NCI-H446 treated with DMSO at 0.1 percent for 48 hours (cell line): ENCODE measurements around the gene PLA1A.
"Not testable (repeated sequence)": the region's sequence is repeated elsewhere in the genome, so short reads cannot be mapped to it uniquely, and the experiment has no call there.

Experiments
- DNase-seq: peaks from one replicate; lab custom pipeline; 2025; lab: John Stamatoyannopoulos, UW

The PLA1A gene, protein sequence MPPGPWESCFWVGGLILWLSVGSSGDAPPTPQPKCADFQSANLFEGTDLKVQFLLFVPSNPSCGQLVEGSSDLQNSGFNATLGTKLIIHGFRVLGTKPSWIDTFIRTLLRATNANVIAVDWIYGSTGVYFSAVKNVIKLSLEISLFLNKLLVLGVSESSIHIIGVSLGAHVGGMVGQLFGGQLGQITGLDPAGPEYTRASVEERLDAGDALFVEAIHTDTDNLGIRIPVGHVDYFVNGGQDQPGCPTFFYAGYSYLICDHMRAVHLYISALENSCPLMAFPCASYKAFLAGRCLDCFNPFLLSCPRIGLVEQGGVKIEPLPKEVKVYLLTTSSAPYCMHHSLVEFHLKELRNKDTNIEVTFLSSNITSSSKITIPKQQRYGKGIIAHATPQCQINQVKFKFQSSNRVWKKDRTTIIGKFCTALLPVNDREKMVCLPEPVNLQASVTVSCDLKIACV

DNA sequence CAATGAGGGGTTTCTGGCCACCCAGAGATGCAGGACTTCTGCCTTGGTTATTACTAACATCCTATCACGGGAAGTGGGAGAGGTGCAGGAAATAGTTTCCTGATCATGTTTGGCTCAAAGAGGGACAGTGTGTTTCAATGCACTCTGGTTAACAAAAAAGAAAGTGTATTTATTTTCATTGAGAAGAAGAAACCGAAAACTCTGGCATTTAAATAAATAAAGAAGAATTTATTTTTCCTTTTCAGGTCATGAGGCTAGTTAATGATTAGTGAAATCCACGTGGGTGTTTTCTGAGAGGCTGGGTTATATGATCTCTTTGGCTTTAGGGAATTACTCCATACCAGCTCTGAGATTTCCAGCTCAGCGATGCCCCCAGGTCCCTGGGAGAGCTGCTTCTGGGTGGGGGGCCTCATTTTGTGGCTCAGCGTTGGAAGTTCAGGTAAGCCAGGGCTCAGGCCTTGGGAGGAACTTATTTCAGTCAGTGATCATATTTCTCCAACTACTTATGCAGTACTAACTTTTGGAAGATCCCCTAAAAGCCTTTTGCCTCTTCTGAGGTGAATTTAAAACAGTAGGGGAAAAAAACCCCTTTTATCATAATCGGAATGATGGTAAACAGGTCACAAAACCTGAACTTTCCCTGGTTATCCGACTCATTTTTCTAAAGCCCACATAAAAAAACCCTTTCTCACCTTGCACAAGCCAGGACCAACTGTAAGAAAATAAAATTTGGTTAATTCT is at the start of gene PLA1A:
TSS of gene PLA1A (plus strand) at position 338 of the 741 bp plus-strand sequence. CDS start at position 367, 29 bp downstream.
- DNase-seq, result no peak

DNA sequence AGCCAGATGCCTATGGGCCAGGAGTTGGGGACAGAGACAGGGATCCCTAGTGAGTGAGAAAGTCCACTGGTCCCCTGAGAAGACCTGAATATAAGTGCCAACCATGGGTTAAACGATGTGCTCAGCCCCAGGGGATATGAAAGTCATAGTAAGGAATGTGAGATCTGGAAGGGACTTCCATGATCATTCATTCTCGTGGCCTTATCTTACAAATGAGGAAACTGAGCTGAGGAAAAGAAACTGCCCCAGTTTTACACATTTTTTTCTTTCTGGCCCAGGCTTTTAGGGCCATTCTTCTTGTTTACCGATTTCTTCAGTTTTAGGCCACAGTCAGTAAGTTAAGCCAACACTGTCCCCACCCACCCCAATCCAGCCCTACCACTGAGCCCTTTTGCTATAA is 49.3 kb upstream of the PLA1A start:
- no peak for DNase-seq

DNA sequence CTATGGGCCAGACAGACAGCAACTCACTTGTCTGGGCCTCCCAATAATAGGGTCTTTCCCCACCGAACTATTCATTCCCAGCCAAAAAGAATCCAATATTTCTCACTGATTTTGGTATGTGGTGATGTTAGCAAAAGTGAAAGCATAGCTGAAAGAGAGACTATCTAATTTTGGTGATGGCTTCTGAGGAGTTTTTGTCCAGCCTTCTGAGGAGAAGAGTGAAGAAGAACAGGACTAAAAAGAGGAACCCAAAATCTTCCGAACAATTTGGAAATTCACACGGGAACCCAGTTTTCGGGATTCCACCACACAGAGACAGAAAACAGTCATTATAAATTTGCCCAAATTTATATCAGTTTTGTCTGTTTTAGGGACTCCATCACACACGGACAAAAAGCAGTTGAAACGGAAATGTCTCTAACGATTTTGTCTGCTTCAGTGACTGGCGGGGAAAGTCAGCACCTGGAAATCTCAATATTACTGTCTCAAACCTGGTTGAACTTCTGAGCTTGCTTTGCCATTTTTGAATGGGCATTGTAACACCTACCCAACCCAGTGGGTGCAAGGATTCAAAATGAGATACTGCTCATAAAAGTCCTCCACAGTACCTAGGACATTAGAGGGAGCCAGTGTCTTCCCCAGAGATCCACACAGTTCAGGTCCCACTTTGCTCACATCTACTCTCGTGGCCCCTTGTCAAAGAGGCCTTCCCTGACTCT is 47.3 kb upstream of the PLA1A start:
- no peak for DNase-seq

DNA sequence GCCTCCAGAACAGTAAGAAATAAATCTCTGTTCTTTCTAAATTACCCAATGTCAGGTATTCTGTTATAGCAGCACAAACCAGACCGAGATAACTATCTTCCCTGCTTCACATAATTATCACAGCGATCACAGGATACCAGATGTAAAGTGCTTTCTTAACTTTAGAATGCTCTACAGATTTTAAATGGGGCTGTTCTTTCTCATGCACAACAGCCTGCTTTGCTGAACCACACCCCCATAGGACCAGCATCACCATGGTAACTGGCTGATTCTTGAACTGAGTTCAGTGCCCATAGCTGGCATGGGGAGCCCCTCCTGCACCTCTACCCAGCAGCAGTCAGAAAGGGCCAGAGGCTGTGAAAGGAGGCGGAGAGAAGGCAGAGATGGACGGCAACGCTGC is 46.1 kb upstream of the PLA1A start:
- no peak for DNase-seq

DNA sequence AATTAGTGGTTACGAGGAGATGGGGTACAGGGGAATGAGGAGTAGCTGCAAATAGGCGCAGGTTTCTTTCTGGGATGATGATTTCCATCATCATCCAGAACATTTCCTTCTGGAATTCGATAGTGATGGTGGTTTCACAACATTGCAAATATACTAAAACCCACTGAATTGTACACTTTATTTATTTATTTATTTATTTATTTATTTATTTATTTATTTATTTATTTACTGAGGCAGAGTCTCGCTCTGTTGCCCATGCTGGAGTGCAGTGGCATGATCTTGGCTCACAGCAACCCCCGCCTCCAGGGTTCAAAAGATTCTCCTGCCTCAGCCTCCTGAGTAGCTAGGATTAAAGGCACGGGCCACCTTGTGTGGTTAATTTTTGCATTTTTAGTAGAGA is 44.8 kb upstream of the PLA1A start:
- DNase-seq, result not testable (repeated sequence)

DNA sequence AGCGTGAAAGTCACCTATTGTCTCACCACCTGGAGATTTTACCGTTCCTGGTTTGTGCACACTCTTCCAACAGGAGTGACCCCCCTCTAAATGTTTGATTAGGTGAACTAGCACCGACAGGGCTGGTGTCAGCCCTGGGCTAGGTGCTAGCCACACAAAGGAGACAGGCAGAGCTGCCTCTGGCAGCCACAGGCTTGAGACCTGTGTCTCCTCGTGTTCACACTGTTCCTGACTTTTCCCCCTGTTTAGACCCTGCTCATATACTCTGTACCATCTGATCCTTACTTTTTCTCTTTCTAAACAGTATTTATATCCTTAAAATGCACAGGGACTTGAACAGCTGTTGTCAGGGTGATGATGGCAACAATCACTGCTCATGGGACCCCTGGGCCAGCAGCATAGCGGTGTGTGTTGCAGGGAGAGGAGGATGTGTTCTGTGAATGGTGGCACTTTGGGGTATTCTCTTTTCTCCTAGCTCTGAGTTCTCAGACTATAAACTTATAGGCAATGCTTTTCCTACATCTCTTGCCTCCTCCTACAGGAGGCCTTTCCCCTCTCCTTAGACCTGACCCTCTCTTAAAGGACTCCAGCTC is 43.8 kb upstream of the PLA1A start:
- no peak for DNase-seq

DNA sequence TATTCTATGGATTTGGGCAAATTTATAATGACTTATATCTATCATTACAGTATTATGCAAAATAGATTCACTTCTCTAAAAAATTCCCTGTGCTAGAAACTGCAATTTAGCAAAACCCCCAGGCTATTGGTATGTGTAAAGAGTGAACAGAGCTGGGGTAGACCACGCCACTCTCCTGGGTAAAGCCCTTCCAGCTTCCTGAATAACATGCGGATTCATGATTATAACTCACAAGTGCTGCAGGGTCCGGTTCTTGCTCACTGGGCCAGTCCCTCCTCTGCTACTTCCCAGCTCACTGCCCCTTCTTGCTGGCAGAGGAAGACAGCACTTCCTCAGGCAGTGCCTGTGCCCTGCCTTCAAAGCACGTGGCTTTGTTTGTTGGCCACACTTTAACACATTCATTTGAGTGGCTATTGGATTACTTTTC is 42.4 kb upstream of the PLA1A start:
- DNase-seq, result no peak

DNA sequence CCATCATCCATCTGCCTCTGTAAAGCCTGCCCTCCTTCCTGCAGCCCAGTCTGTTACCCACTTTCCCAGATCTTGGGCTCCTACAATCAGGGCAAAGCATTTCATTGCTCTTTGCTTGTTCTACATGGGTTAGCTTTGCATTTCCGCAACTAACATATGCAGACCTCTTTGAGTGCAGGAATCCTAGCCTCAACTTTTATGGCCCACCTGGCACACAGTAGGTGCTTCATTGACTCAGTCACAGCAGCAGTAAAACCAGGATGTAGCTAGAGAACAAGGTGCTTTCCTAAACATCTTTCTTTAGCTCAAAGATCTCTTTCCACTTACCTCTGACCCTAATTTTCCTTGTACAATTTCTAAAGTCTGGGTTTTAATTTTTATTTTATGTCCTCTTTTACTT is 41.8 kb upstream of the PLA1A start:
- DNase-seq, result no peak

DNA sequence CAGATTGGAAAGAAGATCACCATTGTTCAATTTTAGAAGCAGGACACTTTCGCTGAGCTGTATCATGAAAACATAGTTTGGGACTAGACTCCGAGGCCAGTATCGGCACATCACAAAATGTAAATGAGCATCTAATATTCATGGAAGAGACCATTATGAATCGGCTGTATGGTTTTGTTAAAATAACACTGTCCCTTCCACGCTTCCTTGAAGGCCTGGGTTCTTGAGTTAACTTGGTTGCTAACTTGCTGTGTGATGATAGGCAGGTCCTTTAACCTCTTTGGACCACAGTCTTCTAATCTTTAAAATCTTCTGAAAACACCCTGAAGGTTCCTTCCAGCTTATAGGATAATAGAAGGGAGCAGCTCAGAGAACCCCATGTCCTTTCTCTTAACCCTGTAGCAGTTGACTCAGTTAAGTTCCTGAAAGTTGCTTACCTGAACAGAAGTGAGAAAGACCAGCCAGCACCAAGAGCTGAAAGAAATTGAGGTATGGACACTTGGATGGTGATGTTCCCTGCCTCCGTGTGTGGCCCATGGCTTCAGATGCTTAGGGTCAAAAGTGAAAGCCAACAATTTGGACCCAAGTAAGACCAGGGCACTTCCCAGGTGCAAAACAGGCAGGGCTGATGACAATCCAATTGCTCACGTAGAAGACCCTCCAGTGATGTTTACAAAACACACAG is 40.4 kb upstream of the PLA1A start:
- no peak for DNase-seq

DNA sequence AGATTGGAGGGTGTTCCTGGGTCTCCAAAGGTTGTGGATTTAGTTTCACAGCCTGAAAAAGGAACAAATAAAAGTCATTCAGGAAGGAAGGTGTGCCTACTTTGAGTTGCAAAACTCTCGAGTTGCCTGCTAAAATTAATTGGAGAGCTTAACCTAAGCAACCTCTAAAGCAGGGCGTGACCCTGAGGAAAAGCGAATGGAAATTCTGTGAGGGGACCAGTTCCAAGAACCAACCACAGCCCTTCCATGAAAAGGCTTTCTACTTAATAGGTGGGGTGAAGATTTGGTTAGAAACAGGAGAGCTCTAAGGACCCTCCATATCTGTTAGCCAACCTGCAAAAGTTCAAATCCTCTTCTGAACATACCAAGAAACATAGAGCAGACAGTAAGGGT is 39.8 kb upstream of the PLA1A start:
- no peak for DNase-seq

DNA sequence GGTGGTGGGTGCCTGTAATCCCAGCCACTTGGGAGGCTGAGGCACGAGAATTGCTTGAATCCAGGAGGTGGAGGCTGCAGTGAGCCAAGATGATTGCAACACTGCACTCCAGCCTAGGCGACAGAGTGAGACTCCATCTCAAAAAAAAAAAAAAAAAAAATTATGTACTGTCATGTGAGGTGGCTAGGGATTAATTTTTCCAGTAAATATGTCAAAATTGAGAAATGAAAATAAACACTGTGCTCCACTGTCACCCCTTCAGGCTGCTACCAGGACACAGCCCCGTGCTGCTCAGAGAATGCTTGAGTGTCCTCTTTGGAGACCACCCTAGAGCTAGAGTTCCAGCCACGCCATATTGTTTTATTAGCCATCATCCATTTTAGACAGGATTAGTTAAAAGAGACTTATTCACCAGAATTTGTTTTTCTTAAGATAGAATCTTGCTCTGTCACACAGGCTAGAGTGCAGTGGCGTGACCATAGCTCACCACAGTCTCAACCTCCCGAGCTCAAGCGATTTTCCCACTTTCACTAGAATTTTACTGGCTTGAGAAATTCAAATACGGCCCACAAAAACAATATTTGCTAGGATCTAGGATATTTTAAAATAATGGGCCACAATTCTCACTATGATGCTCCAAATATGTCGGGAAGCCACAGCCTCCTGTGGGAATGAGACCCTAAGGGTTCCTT is 38.9 kb upstream of the PLA1A start:
- DNase-seq, result no peak

DNA sequence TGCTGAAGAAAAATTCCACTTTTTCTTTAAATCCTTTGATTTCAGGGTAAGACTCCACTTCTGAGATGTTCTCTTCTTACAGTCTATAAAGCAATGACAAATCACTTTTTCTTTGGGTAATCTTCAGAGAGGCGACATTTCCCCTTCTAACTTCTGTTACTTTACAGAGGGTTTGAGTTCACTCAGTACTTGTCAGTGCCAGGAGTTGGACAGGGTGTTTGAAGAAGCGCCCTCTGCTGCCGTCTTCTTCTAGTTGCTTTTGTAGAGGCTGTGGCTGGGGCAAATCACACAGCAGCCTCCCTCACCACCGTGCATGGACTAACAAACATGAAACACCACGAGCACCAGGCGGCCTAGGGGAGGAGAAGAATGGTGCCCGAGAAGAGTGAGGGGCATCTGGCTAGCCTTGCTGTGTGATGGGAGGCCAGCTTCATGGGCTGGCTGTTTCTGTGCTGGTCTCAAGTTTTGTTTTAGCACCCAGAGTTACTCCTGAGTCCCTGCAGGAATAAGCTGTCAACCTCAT is 38.2 kb upstream of the PLA1A start, which contains the start of gene CD80:
TSS of gene CD80 (minus strand) at position 174 of the 523 bp plus-strand sequence. CDS start 1,886 bp downstream, outside the sequence.
- DNase-seq, result peak; percentile 39

DNA sequence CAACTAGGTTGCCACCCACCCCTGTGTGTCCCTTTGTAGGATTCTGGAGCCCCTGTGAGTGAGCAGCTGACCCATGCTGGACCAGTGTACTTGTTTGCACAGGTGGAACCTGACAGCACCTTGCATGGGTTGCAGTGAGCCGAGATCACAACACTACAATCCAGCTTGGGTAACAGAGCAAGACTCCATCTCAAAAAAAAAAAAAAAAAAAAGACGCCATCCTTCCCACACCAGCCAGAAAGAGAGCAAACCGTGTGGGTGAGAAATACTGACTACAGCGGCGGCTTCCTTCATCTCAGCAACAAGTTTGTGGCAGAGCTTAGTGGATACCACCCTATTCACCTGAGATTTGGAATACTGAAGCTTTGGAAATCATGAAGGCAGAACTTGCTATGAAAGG is 37.5 kb upstream of the PLA1A start:
- DNase-seq, result no peak

DNA sequence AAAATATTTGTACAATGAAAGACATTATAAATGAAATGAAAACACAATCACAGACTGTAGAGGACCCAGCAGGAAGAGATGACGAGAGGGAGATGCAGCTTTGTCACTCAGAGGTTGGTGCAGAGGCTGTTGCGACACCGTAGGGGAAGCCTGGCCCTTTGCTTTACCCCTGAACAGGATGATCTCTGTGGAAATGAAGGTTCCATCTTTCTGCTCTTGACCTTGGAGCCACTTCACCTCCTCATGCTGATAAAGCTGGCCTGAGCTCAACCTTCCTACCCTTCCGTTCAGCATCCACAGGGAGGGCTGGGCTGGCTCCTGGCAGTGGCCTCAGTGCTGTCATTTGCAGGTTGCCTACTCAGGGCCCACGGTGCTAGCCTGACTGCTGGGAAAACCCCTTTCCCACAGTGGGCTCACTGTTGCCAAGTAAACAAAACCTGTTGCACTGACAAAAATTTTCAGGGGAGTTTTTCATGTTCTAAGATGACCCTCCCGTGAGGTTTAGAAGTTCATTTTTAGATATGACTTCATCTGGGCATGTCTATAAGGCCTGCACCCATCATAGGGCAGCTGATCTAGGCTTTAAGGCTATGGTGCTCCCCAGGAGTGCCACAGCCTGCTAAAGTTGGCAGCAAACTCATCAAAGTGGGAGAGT is 35.3 kb upstream of the PLA1A start:
- no peak for DNase-seq

DNA sequence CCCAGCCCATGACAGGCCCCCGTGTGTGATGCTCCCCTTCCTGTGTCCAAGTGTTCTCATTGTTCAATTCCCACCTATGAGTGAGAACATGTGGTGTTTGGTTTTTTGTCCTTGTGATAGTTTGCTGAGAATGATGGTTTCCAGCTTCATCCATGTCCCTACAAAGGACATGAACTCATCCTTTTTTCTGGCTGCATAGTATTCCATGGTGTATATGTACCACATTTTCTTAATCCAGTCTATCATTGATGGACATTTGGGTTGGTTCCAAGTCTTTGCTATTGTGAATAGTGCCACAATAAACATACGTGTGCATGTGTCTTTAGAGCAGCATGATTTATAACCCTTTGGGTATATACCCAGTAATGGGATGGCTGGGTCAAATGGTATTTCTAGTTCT is 34.4 kb upstream of the PLA1A start:
- not testable (repeated sequence) for DNase-seq

DNA sequence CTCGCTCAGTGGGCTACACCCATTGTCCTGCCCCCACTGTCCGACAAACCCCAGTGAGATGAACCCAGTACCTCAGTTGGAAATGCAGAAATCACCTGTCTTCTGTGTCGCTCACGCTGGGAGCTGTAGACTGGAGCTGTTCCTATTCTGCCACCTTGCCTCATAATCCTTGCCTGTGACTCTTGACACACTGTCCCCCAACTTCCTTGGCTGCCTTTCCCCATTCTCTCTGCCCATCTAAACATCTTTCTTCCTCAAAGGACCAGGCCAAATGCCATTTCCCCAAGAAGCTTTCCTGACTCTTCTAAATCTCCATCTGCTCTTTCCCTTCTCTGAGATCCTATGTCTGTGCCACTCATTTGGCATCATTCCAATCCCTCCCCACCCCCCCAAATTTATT is 28.5 kb upstream of the PLA1A start:
- DNase-seq, result no peak

DNA sequence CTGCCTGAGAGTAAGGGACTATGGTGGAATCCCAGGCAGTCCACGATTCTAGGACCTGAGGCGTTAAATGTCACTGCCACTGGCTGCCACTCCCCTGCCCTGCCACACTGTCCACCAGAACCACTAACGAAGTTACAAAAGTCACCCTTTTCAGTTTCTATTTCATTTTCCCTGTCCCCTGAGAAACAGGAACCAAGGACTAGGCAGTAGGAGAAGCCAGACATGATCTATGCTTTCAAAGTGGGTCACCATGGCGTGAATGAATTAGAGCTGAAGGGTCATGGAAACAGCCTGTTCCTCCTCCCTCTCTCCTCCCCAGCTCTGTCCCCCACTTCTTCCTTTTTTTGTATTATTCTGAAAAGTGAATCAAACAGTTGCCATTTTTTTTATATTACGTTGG is 27.5 kb upstream of the PLA1A start:
- no peak for DNase-seq

DNA sequence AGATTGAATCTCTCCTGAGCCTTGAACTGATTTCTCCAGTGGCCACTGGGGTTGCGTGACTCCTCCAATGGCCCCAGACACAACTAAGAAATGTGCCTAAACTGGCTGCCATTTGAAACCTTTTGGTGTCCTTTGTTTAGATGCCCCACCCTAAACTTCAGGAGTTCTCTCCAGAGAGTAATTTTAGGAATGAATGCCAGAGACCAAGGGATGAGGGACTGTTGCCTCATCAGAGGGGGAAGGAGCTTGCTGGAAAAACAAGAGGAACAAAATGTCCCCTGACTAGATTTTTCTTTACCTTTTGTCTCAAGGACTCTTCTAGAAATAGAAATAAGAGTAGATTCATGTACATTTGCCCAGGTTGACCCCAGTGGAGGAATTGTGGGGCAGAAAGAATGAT is 26.5 kb upstream of the PLA1A start:
- no peak for DNase-seq

DNA sequence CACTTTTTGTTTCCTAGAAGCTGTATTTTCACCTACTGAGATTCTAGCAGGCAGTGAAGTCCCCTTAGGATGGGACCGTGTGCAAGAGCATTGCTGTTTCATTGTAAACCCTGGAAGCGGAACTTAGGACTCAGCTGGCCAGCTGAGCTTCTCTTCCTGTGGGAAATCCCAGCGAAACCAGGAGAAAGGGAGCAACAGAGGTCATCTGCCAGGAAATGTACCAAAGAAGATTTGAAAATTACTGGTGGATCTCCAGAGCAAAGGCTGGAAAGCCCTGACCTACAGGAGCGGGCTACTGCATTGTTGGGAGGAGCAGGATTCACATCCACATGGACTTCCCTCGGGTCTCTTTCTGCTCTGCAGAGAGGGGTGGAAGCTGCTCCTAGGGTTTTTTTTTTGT is 26.0 kb upstream of the PLA1A start:
- no peak for DNase-seq

DNA sequence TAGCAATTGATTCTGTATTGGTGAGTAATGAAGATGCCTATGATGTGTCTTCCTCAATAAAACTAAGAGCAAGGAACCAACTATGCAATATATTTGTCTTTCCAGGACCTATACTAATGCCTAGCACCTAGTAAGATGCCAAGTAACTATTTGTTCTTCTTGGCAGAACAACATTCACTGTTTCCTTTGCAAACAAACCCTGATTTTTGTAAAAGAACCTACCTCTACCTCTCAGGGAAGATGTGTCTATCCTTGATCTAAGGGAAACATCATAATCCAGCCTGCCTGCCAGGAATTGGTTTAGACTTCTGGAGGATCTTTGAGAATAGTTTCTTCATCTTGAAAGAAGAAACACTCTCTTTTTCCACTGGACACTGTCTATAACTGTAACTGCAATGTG is 22.2 kb upstream of the PLA1A start:
- DNase-seq, result no peak
